Prostate gland (tissue), 2 donors: ENCODE measurements around the gene PIGQ.

ENCODE experiments used
- POLR2A ChIP-seq: fragments of 450-650 bp; IDR thresholded peaks from one replicate; pipeline ENCODE4 v1.6.1; 2016; ENCODE audit warnings: antibody characterized with exemption, mild to moderate bottlenecking
- POLR2AphosphoS5 ChIP-seq: sonication (generic); formaldehyde crosslinking; IDR thresholded peaks from one replicate; pipeline ENCODE4 v1.6.1; 2017; ENCODE audit warnings: antibody characterized with exemption
- TF ChIP-seq, protein P1 (sequence below), 4 experiments: fragments of 200-600 bp in 2 of 4; fragments of 450-650 bp in 2 of 4; sonication (generic) in 2 of 4; IDR thresholded peaks; 1 replicate in 3 of 4; 2 replicates in 1 of 4; pipeline ENCODE4 v1.5.1; 2016 to 2019; ENCODE audit warnings: antibody characterized with exemption in 4 of 4, mild to moderate bottlenecking in 2 of 4, moderate library complexity in 2 of 4

DNA sequence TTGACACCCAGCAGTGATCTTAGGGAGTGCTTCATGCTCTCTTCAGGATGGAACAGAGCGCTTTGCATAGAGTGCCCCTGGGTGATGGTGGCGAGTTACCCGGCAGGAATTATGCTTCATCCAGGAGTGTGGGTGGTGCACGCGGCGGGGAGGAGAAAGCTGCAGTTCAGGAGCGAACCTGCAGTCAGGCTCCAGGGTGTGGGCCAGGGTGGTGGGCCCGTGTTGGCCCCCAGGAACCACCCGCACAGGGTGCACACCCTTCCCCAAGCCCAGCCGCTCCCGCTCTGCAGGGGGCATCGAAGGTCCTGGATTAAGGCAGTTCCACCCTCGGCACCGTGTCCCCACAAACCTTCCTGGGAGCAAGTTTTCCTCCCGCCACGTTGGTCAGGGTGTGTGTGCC is 24.0 kb downstream of the PIGQ start:
- TF ChIP-seq, protein P1, sequence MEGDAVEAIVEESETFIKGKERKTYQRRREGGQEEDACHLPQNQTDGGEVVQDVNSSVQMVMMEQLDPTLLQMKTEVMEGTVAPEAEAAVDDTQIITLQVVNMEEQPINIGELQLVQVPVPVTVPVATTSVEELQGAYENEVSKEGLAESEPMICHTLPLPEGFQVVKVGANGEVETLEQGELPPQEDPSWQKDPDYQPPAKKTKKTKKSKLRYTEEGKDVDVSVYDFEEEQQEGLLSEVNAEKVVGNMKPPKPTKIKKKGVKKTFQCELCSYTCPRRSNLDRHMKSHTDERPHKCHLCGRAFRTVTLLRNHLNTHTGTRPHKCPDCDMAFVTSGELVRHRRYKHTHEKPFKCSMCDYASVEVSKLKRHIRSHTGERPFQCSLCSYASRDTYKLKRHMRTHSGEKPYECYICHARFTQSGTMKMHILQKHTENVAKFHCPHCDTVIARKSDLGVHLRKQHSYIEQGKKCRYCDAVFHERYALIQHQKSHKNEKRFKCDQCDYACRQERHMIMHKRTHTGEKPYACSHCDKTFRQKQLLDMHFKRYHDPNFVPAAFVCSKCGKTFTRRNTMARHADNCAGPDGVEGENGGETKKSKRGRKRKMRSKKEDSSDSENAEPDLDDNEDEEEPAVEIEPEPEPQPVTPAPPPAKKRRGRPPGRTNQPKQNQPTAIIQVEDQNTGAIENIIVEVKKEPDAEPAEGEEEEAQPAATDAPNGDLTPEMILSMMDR (IDR thresholded peaks at IDR 0.05): no peak
- TF ChIP-seq POLR2A (no peak), POLR2AphosphoS5 (no peak)
